GM18858 (cell line): Measurements from ENCODE around the gene CYBC1.
A peak's percentile ranks its signal among the peaks of the same experiment; 100 is the strongest.
"Not testable (repeated sequence)": the region's sequence is repeated elsewhere in the genome, so short reads cannot be mapped to it uniquely, and the experiment has no call there.

ENCODE experiments used
- ATAC-seq: cut with Tn5 transposase; IDR thresholded peaks from one replicate; pipeline ENCODE4 v1.9.1; 2021; ENCODE audit not compliant: unreplicated experiment

The CYBC1 gene

DNA sequence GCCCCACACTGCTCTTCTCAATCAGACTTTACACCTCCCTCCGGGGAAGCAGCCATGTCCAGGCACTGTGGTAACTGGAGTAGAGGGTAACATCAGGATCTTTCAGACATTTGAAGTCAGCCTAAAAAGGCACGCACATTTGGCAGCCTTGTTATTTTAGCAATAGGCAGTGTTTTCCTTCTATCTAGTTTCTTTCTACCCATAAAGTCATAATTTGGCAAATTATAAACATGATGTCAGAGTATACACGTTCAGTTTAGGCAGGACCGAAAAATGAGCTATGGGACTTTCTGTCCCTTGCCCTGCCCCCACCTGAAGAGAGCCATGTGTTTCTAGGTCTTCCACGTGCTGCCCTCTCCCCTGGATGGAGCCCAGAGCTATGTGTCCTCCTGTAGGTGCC is 29.1 kb upstream of the CYBC1 start:
- no peak for ATAC-seq

DNA sequence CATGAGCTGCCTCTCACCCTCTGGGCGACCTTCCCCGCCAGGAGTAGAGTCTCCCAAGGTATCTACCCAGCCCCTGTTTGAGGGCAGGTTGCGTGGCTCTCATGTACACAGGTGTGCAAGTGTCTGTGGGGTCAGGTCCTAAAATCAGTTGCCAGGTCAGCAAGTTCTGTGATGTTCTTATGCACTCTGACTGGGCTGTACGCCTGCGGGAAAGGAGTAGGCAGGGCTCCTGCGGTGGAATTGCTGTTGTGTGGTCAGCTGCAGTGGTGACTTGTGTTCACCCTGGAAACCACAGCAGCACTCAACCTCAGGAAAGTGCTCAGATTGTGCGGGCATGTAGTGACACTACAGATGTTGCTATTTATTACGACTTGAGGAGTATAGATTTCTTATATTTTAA is 27.4 kb upstream of the CYBC1 start:
- no peak for ATAC-seq

DNA sequence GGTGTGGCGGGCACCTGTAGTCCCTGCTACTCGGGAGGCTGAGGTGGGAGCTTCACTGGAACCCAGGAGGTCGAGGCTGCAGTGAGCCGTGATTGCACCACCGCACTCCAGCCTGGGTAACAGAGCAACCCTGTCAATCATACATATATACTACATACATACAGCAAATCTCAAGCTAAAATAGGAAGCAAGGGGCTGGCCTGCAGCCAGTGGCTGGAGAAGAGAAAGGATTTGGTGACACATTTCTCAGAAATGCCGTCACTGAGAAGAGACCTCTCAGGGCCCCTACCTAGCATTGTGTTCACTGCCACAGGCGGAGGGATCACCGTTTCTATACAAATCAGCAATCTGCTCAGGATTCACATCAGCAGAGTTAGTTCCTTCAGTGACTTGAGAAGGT is 24.9 kb upstream of the CYBC1 start:
- ATAC-seq = no peak

DNA sequence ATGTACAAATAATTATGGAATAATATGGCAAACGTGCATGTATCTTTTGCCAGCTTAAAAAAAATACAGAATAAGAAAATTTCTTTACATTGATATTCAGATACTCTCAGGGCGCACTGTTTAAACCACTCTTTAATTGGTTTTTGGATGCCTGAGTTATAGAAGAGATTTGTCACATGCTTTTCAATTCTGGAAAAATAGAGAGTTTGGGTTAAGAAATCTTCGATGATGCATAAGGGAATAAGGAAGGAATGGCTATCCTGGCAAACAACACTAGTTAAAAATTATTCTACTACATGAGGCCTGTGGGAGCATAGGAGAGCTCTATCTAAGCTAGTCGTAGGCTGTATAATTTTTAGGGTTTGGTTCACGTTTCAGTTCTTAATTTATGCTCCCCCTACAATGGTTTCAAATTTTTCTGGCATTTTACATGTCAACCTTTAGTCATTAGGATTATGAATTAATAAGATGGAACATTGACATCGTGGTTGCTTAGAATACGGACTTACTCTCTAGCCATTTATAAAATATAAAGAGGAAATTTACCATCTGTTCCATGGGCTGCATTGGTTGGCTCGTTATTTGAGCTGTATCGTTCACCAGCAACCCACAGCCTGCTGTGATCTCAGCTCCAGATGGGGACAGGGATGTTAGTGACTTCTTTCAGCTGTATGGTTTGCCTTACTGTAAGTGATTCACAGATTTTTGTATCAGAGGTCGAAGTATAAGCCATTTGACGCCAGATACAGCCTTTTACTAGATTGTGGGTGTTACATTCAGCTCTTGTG is 23.9 kb upstream of the CYBC1 start:
- no peak for ATAC-seq

DNA sequence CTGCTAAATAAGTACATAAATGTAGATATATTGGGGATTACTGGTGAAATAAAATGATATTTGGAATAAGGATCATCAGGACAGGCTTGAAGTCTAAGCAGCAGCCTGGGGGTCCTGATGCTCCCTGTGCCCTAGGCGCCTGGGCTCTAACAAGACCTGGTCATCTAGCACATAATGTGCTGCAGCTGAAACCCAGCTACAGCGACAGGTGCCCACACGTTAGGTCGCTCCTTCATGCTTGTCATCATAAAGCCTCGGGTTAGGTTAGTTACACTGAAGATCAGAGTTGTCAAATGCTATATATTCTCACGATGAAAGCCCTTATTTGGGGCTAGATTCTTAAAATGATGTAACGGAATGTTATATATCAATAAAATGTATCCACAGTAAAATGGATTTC is 19.5 kb upstream of the CYBC1 start:
- ATAC-seq = no peak

DNA sequence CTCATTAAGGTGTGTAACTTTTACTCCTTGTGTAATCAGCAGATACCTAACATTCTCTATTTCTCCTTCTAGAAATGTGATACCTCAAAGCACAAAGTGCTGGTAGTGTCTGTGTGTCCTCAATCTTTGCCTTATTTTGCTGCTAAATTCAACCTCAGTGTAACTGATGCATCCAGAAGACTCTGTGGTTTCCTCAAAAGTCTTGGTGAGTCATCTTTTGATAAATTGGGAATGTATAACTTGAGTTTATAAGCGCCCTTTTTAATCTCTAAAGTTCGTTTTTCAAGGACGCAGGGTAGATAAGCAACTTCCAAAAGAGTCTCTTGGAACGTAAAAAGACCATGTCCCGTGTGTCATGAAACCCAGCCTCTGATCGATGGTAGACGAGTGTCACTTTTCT is 18.1 kb upstream of the CYBC1 start:
- ATAC-seq = no peak

DNA sequence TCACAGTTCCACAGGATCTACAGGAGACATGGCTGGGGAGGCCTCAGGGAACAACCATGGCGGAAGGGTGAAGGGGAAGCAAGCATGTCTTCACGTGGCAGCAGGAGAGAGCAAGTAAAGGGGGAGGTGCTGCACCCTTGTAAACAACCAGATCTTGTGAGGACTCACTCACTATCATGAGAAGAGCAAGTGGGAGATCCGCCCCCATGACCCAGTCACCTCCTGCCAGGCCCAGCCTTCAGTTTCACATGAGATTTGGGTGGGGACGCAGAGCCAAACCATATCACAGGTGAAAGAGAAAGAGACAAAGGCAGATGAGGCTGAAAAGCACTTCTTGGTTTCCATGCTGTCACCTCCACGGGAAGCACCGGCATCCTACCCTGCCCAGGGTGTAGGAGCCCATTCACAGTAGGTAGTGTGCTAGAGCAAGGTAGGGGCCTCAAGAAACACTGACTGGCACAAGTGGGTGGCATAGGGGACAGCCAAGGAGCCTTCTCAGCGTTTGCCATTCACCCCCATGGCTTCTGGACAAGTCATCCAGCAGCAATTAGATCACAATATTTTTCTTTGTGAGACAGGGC is 14.6 kb upstream of the CYBC1 start:
- ATAC-seq = no peak

DNA sequence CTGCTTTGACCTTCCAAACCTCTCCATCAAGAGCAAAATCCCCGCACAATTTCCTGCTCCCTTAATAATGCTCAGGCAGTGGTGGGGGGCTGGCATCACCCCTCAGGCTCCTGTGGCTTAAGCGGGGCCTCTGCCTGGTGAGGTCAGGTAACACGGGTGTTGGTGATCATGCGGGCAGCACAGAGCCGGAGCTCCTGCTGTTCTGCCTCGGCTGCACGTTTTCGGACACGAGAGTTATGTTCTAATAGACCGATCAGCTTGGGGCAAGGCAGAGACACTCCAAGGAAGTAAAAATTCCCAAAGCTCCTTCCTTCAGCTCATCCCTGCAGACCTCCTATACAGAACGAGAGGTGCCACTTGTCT is 14.0 kb upstream of the CYBC1 start:
- no peak for ATAC-seq

DNA sequence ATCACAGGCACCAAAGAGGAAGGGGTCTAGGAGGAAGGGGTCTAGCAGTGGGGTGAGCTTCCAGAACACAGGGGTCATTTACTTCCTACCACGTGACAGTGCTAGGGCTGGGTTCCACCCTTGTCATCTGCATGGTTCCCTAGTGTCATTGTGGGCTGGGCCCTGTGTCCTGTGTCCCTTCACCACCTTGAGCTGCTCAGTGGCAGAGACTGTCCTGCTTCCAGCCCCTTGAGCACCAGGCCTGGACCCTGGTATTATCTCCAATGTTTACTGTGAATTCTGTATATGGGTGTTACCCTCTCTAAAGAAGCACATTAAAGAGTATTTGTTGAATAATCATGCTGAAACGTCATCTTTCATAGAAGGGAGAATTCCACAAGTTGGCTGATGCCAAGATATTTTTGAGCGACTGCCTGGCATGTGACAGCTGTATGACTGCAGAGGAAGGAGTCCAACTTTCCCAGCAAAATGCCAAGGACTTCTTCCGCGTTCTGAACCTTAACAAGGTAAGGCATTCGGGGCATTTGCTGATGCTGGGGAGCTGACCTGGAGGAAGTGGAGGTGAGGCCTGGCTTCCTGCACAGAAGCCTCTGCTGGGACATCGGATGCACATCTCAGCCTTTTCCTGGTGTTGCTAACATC is 13.5 kb upstream of the CYBC1 start:
- ATAC-seq = no peak

DNA sequence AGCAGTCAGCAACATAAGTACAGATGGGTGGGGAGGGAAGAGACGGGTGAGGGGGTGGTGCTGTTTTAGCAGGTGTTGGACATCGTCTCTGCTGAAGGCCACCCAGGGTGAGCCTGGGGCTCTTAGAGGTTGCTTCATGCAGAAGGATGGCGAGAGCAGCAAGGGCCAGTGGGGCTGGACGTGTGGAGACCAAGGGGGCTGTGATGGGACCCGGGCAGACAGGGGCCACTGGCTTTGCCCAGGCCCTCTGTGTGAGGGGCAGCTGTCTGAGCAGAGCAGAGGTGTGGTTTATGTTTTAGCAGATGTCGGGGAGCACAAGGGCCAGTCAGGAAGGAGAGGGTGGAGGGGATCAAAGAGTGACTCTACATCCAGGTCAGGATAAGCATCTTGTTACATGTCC is 12.8 kb upstream of the CYBC1 start:
- ATAC-seq = no peak

DNA sequence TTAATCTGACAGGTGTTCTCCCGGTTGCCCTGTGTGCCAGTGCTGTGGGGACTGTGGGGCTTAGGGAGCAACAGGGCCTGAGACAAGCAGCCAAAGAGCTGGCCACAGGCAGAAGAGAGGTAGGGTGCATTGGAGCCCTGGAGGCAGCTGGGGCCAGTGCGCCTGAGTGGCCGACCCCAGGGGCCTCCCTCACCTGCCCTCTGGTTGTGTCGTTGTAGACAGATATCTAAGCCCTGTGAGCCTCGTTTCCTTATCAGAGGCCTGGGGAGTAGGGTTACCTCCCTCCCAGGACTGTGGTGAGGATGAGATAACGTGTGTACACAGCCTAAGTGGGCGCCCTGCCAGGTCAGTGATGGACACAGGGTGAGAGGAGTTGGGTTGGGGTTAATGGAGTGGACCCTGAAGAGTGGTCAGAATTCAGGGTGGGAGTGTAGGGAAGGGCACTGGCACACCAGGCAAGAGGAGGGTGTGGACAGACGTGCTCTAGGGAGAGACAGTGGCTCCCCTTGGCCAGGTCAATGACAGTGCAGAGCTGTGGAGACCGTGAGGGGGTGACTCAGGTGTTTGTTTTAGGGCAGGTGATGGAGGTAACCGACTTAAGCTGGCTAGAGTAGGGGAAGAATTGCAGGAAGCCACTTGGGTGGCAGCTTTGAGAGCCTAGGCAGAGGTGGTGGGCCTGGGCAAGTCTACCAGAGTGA is 11.4 kb upstream of the CYBC1 start:
- ATAC-seq = no peak

DNA sequence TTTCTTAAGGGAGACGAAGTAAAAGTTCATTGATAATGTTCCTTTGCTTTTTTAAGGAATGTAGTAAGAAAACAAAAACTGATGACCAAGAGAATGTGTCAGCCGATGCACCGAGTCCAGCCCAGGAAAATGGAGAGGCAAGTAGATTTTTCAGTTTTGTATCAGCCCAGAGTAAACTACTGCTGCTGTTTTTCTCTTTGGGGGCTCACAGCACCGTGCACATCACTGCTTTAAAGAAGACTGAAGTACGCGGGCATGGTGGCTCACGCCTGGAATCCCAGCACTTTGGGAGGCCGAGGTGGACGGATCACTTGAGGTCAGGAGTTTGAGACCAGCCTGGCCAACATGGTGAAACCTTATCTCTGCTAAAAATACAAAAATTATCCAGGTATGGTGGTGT is 9.4 kb upstream of the CYBC1 start:
- not testable (repeated sequence) for ATAC-seq

DNA sequence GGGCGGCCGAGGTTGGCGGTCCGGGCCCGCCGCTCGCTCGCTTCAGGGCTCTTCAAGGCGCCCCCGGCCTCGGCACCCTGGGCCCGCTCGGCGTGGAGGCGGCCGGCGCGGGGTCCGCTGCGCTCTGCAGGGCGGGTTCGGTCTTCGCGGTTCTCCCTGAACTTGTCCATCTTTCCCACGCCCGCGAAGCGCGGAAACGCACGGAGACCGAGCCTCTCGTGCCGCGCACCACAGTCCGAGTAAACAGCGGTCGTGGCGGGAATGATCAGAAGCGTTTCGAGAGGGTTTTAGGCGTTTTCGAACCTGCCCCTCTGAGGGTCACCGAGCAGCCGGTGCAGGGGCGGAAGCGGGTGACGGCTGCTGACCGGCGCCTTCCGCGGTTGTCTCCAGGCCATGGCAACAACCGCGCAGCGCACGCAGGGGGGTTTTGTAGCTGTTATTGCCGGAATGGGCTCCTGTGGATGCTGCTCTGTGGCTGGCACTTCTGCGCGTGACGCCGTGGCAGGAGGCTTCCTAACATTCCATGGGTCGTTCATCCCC is 8.4 kb upstream of the CYBC1 start:
- peak; percentile 2 for ATAC-seq

DNA sequence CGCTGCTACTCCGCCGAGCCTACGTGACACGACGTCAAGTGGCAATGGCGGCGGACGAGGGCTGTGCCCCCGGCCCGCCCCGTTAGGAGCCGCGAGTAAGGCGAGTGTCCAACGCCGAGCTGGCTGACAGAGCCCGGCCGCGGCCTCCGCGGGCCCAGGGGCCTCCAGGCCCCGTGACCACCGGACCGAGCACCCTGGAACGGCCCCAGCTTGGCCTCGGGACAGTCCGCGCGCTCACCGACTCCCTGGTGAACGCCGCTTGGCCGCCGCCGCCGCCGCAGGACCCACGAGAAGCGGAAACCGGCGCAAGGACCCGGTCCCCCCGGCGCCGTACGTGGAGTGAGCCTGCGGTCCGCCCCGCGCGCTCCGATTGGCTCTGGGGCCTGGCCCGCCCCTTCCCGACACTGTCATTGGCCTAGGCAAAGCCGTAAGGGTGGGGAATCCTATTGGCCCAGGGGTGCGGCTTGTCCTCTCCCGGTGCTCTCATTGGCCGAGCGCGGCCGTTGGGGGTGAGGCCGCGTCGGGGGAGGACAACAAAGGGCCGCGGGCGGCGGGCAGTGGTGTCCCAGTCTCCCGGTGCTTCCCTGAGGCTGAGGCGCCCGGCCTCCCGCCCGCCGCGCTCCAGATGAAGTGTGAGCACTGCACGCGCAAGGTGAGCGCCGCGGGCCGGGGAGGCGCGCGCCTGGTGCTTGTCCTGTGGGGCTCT is 7.8 kb upstream of the CYBC1 start, which contains the start of gene NARF:
Gene NARF, plus strand, starts transcription at position 563 of the 706 bp plus-strand sequence. Its CDS starts 63 bp downstream, at position 626.
- peak; percentile 79 for ATAC-seq

DNA sequence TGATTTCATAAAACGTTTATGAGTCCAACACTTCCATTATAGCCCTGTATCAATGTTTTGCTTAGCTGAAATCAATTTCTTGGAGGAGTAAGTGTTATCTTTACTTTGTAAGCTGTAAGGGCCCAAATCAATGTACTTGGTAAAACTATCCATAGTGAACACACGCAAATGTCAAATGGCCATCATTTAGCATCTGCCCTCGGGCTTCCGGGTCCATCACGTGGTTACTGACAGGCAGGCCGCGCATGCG is 7.3 kb upstream of the CYBC1 start:
- ATAC-seq = no peak

DNA sequence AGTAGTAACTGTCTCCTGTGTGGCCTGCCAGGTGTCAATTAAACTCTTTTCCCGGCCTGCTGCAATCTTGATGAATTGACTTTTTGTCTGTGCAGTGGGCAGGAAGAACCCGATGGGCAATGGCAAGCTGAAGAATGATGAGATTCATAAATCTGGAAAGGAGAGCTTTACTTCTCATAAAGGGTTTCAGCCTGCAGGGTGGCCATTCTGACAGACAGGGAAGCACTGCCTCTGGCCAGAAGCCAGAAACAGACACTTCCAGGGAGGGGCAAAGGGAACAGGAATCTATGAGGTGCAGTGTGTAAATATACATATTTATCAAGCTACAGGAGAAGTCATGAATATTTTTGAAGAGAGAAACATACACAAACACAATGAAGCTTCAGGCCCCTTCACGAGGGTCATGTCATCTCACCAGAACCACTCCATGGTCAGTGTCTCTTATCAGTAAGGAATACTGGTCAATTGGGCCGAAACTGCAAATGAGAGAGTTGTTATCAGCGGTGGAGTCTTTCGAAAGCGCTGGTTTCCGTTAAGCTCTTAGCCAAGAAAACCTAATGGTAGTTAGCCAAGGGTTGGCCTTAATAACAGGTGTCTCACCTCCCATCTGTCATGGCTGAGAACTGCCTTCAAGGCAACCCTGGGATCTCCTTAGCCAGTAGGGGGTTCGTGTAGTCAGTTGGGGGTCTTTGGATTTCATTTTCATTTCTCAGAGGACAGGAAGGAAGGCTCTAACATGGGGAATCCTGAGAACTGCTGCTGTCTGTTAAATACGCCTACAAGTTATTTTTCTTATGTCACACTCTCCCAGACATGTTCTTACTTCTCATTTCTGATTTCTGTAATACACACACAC is 6.7 kb upstream of the CYBC1 start:
- ATAC-seq = no peak

DNA sequence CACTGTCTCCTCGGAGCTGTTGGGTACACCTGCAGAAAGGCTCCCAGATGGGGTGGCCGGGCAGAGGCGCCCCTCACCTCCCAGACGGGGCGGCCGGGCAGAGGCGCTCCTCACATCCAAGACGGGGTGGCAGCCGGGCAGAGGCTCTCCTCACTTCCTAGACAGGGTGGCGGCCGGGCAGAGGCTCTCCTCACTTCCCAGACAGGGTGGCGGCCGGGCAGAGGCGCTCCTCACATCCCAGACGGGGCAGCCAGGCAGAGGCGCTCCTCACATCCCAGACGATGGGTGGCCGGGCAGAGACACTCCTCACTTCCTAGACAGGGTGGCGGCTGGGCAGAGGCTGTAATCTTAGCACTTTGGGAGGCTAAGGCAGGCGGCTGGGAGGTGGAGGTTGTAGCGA is 3.2 kb upstream of the CYBC1 start:
- not testable (repeated sequence) for ATAC-seq

DNA sequence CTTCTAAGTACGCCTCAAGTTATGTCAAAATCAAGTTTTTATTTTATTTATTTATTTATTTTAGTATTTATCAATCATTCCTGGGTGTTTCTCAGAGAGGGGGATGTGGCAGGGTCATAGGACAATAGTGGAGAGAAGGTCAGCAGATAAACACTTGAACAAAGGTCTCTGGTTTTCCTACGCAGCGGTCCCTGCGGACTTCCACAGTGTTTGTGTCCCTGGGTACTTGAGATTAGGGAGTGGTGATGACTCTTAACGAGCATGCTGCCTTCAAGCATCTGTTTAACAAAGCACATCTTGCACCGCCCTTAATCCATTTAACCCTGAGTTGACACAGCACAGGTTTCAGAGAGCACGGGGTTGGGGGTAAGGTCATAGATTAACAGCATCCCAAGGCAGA is 2.6 kb upstream of the CYBC1 start:
- ATAC-seq = not testable (repeated sequence)

DNA sequence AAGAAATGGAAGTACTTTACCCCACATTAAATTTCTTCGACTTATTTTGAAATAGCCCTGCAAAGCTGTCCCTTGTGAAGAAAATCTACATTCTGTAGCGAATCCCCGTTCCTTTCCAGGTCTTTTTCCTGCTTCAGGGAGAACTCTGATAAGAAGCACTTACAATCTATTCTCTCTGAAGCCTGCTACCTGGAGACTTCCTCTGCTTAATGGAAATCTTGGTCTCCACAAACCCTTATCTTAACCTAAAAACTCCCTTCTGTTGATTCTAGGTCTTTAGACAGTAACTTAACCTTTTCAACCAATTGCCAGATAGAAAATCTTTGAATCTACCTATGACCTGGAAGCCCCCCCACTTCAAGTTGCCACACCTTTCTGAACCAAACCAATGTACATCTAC is 1.6 kb upstream of the CYBC1 start:
- ATAC-seq = no peak

DNA sequence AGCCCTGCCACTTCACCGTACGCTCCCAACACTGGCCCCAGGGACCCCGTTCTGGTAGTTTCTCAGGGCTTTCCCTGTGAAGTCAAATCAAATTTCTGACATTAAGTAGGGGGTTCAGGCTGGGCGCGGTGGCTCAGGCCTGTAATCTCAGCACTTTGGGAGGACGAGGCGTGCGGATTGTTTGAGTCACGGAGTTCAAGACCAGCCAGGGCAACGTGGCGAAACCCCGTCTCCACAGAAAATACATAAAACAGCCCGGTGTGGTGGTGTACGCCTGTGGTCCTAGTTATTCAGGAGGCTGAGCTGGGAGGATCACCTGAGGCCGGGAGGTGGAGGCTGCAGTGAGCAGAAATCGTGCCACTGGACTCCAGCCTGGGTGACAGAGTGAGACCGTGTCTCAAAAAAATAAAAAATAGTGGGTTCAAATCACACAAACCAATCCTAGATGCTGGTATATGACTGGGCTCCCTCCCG is 632 bp downstream of the CYBC1 start:
- no peak for ATAC-seq
